HG03442 (cell line): Measurements from ENCODE around the gene ERICH4.

Experiments
- ATAC-seq: cut with Tn5 transposase; IDR thresholded peaks from one replicate; pipeline ENCODE4 v1.9.1; 2021; ENCODE audit warnings: mild to moderate bottlenecking, moderate library complexity; ENCODE audit not compliant: unreplicated experiment

Gene ERICH4

GRCh38 chr19:41413947-41414346 is 29.0 kb upstream of the ERICH4 start:
- no peak for ATAC-seq

- no peak for ATAC-seq
Measured at GRCh38 chr19:41414461-41414860, 28.5 kb upstream of the ERICH4 start.

GRCh38 chr19:41415154-41415571 is 27.8 kb upstream of the ERICH4 start:
- ATAC-seq: no peak

GRCh38 chr19:41416194-41416674 is 26.7 kb upstream of the ERICH4 start:
- no peak for ATAC-seq

- ATAC-seq: no peak
Measured at GRCh38 chr19:41420101-41420880, 22.7 kb upstream of the ERICH4 start.

- no peak for ATAC-seq
Measured at GRCh38 chr19:41421314-41421713, 21.6 kb upstream of the ERICH4 start.

GRCh38 chr19:41421973-41422372 is 21.0 kb upstream of the ERICH4 start:
- ATAC-seq: no peak

GRCh38 chr19:41422456-41422855 is 20.5 kb upstream of the ERICH4 start:
- ATAC-seq: no peak

- no peak for ATAC-seq
Measured at GRCh38 chr19:41422955-41423354, 20.0 kb upstream of the ERICH4 start.

GRCh38 chr19:41424335-41425173 is 18.4 kb upstream of the ERICH4 start:
- ATAC-seq: no peak

GRCh38 chr19:41425174-41426115 is 17.5 kb upstream of the ERICH4 start:
- ATAC-seq: no peak

GRCh38 chr19:41426116-41426841 is 16.7 kb upstream of the ERICH4 start:
- ATAC-seq: no peak

- no peak for ATAC-seq
Measured at GRCh38 chr19:41426952-41427646, 15.9 kb upstream of the ERICH4 start, which contains the start of gene B3GNT8. Gene B3GNT8, minus strand, starts transcription at chr19:41427374. Its CDS starts 596 bp downstream, at chr19:41426778.

GRCh38 chr19:41427647-41428480 is 15.1 kb upstream of the ERICH4 start:
- ATAC-seq: no peak

- ATAC-seq: no peak
Measured at GRCh38 chr19:41428481-41428859, 14.5 kb upstream of the ERICH4 start.

- ATAC-seq: no peak
Measured at GRCh38 chr19:41430922-41431321, 12.0 kb upstream of the ERICH4 start.

- ATAC-seq: no peak
Measured at GRCh38 chr19:41431426-41432386, 11.2 kb upstream of the ERICH4 start.
